K562 (cell line): ENCODE data around the gene LPIN1. TPM values are rescaled to one million over a fixed set of nuclear protein-coding genes. Genes with fewer than 3 reads are reported as not detected.

ENCODE experiments used
- CHD4 ChIP-seq: fragments of 200-600 bp; sonication (generic); IDR thresholded peaks from 3 replicates; pipeline ENCODE4 v1.6.1; 2012; ENCODE audit warnings: low read depth, mild to moderate bottlenecking, mixed read lengths, low read length, inconsistent platforms; ENCODE audit not compliant: insufficient read depth, insufficient replicate concordance, poor library complexity, severe bottlenecking
- DEAF1 ChIP-seq: fragments of 450-650 bp; formaldehyde crosslinking; IDR thresholded peaks from 2 replicates; pipeline ENCODE4 v1.4.0; 2020; ENCODE audit warnings: mild to moderate bottlenecking, moderate library complexity
- KLF16 ChIP-seq: IDR thresholded peaks from 2 replicates; pipeline ENCODE4 v1.6.1; 2016; ENCODE audit warnings: antibody characterized with exemption
- PTTG1 ChIP-seq: fragments of 450-650 bp; IDR thresholded peaks from 2 replicates; pipeline ENCODE4 v1.6.1; 2016; ENCODE audit warnings: low read depth, mild to moderate bottlenecking, missing genetic modification characterization, missing compliant biosample characterization
- SMARCE1 ChIP-seq: fragments of 450-650 bp; IDR thresholded peaks from 2 replicates; pipeline ENCODE4 v1.7.1; 2016; ENCODE audit warnings: mild to moderate bottlenecking
- SRSF1 ChIP-seq: fragments of 200-400 bp; formaldehyde crosslinking; IDR thresholded peaks from 2 replicates; pipeline ENCODE4 v1.6.1; 2017; ENCODE audit warnings: mild to moderate bottlenecking, low read depth, low read length, moderate library complexity
- TFE3 ChIP-seq: fragments of 450-650 bp; formaldehyde crosslinking; IDR thresholded peaks from 2 replicates; pipeline ENCODE4 v1.4.0; 2020; ENCODE audit warnings: mild to moderate bottlenecking, mixed read lengths
- ZBTB7A ChIP-seq: IDR thresholded peaks from 2 replicates; pipeline ENCODE4 v1.6.1; 2011; ENCODE audit warnings: low read depth, mild to moderate bottlenecking, low read length, moderate library complexity, borderline replicate concordance; ENCODE audit not compliant: control insufficient read depth
- ZKSCAN1 ChIP-seq: fragments of 150-350 bp; IDR thresholded peaks from 2 replicates; pipeline ENCODE4 v1.6.1; 2016; ENCODE audit warnings: low read depth, low read length
- ZNF584 ChIP-seq: fragments of 200-800 bp; sonication (Bioruptor generic); IDR thresholded peaks from 2 replicates; pipeline ENCODE4 v1.6.1; 2016; ENCODE audit warnings: low read depth, mild to moderate bottlenecking, missing genetic modification characterization, missing compliant biosample characterization
- ZNF778 ChIP-seq: fragments of 450-650 bp; formaldehyde crosslinking; IDR thresholded peaks from 2 replicates; pipeline ENCODE4 v1.4.0; 2020; ENCODE audit warnings: mild to moderate bottlenecking, moderate library complexity
- polyA plus RNA-seq, 8 experiments: library from polyadenylated mRNA; depleted of rRNA in 4 of 8; stranded (reverse) in 5 of 8; unstranded in 3 of 8; fragments of >200 nt; fragmentation: Nextera tagmentation in 2 of 8; fragmentation: Illumina TruSeq in 1 of 8; extraction: Ambion mirVana in 2 of 8; extraction: Trizol in 1 of 8; gene quantifications; 2 replicates each; pipeline versions ENCODE4 v1.2.1 to v1.2.3, GENCODE V29; 2011 to 2014; ENCODE audit warnings: inconsistent platforms in 1 of 8, missing spikeins in 1 of 8
- total RNA-seq, 7 experiments: library from RNA; depleted of rRNA in 6 of 7; stranded (reverse); fragments of >200 nt in 6 of 7; fragmentation: Illumina TruSeq in 2 of 7; extraction: Trizol in 2 of 7; gene quantifications; 2 replicates each; pipeline versions ENCODE4 v1.2.1 to v1.2.3, GENCODE V29; 2011 to 2021; ENCODE audit warnings: low replicate concordance in 1 of 7
- TF ChIP-seq, protein P1 (sequence below): fragments of 250-450 bp; sonication (Bioruptor Pico); IDR thresholded peaks from 2 replicates; pipeline ENCODE4 v1.5.0; 2021; ENCODE audit warnings: mild to moderate bottlenecking, borderline replicate concordance
- TF ChIP-seq, protein P2 (sequence below): fragments of 250-450 bp; sonication (Bioruptor Pico); IDR thresholded peaks from 2 replicates; pipeline ENCODE4 v1.5.0; 2020; ENCODE audit warnings: mild to moderate bottlenecking, borderline replicate concordance

Gene LPIN1
- total and polyA plus RNA-seq, 9 of the 15 experiments (the other 6 are each of a cell fraction or from before 2014, with no cell fraction given), result 9.2 to 84.0 (median 27.8) TPM

- TF ChIP-seq DEAF1 (CRISPR knock-in tag), result peak; percentile 85
- no peak for TF ChIP-seq KLF16
- TF ChIP-seq SMARCE1, result no peak
- TF ChIP-seq, protein P1, sequence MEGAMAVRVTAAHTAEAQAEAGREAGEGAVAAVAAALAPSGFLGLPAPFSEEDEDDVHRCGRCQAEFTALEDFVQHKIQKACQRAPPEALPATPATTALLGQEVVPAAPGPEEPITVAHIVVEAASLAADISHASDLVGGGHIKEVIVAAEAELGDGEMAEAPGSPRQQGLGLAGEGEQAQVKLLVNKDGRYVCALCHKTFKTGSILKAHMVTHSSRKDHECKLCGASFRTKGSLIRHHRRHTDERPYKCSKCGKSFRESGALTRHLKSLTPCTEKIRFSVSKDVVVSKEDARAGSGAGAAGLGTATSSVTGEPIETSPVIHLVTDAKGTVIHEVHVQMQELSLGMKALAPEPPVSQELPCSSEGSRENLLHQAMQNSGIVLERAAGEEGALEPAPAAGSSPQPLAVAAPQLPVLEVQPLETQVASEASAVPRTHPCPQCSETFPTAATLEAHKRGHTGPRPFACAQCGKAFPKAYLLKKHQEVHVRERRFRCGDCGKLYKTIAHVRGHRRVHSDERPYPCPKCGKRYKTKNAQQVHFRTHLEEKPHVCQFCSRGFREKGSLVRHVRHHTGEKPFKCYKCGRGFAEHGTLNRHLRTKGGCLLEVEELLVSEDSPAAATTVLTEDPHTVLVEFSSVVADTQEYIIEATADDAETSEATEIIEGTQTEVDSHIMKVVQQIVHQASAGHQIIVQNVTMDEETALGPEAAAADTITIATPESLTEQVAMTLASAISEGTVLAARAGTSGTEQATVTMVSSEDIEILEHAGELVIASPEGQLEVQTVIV (CRISPR knock-in tag), result no peak
- no peak for TF ChIP-seq CHD4
- no peak; the same call in 1 of the 2 replicates for TF ChIP-seq ZNF584
- TF ChIP-seq, protein P2, sequence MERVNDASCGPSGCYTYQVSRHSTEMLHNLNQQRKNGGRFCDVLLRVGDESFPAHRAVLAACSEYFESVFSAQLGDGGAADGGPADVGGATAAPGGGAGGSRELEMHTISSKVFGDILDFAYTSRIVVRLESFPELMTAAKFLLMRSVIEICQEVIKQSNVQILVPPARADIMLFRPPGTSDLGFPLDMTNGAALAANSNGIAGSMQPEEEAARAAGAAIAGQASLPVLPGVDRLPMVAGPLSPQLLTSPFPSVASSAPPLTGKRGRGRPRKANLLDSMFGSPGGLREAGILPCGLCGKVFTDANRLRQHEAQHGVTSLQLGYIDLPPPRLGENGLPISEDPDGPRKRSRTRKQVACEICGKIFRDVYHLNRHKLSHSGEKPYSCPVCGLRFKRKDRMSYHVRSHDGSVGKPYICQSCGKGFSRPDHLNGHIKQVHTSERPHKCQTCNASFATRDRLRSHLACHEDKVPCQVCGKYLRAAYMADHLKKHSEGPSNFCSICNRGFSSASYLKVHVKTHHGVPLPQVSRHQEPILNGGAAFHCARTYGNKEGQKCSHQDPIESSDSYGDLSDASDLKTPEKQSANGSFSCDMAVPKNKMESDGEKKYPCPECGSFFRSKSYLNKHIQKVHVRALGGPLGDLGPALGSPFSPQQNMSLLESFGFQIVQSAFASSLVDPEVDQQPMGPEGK (CRISPR knock-in tag), result no peak
- no peak for TF ChIP-seq TFE3 (CRISPR knock-in tag)
- no peak for TF ChIP-seq PTTG1 (tag)
- TF ChIP-seq ZBTB7A, result peak; percentile 17; the same call in 1 of the 2 replicates
- no peak for TF ChIP-seq ZKSCAN1
- TF ChIP-seq ZNF778 (CRISPR knock-in tag), result no peak
- TF ChIP-seq SRSF1, result no peak
Measured at GRCh38 chr2:11829324-11829946, 83.0 kb downstream of the LPIN1 start (continued).
